ENCODE measurements around the gene FRZB. TPM values are rescaled to one million over a fixed set of nuclear protein-coding genes. Genes with fewer than 3 reads are reported as not detected.

Gene FRZB
- total RNA-seq, 4 donors from 2014 or later = 1.8 to 4.9 (median 2.0) TPM

DNA sequence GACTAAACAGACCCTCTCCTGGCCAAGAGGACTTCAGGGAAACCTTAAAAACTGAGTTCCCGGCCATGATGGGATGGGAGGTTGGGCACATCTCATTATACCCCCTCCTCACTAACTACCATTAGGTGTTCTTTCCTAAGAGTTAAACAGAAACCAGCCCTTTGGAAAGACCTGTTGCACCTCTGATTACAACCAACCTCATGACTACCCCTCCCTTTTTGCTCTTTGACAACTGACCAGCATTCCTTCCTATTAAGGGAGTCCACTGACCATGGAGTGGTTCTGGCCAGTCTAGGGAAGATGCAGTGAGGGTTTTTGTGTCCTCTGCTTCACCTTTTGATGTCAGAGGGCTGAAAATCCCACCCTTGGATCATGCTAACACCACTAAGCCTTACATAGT, 44.5 kb upstream of the FRZB start:
- DNase-seq (ENCODE audit: low spot score) (no peak), ATAC-seq (ENCODE audit: low FRiP score) (no peak)
- TF ChIP-seq, protein P1, sequence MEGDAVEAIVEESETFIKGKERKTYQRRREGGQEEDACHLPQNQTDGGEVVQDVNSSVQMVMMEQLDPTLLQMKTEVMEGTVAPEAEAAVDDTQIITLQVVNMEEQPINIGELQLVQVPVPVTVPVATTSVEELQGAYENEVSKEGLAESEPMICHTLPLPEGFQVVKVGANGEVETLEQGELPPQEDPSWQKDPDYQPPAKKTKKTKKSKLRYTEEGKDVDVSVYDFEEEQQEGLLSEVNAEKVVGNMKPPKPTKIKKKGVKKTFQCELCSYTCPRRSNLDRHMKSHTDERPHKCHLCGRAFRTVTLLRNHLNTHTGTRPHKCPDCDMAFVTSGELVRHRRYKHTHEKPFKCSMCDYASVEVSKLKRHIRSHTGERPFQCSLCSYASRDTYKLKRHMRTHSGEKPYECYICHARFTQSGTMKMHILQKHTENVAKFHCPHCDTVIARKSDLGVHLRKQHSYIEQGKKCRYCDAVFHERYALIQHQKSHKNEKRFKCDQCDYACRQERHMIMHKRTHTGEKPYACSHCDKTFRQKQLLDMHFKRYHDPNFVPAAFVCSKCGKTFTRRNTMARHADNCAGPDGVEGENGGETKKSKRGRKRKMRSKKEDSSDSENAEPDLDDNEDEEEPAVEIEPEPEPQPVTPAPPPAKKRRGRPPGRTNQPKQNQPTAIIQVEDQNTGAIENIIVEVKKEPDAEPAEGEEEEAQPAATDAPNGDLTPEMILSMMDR (IDR thresholded peaks at IDR 0.05) = no peak

DNA sequence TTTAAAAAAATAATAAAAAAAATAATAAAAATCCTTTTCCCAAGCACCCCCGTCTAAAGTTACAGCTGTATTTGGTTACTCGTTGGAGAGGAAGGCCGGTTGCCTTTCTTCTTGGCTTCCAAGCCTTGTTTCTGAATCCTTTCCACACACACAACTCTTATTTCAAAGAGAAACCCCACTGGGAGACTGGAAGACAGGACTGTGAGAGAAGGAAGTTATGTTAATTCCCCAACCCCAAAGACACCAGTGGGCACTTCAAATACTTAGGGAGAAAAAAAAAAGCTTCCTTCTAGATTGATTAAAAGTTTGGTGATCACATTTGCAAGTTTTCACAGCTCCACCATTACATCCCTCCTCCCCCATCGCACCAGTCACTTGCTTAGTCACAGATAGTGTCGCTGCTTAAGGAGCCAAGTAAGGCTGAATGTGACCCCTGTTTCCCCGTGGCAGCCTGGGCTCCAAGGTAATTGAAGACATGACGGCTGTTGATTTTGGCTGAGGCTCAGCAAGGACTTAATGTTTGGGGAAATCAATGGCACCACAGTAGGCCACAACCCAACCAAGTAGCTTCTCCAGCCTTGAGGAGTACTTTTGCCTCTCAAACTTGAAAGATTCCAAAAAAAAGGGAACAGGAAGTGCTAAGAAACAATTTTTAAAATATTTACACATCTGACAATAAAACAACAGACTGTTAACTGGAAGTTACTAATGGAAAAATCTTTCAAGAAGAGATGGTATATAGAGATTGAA, 40.8 kb upstream of the FRZB start:
- ATAC-seq (ENCODE audit: low FRiP score) (no peak), DNase-seq (ENCODE audit: low spot score) (no peak)
- TF ChIP-seq, protein P1 (IDR thresholded peaks at IDR 0.05) = no peak

DNA sequence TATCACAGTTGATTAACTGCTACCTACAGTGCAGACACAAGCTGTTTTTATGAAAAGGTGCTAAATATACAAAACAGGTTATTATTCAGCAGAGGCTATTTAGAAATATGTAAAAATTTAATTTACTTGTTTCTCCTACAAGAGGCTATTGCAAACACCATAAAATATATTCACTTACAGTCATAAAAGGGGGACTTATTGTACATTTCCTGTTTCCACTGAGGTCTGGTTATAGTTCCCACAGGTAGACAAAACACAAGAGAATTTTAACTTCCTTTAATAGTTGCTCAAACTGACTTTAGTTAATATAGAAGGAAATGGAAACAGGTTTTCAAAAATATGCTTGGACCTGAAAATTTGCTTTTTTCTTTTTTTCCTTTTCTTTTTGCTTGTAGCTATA, 40.0 kb upstream of the FRZB start:
- ATAC-seq (ENCODE audit: low FRiP score) = no peak
- no peak for DNase-seq (ENCODE audit: low spot score)
- TF ChIP-seq, protein P1 (IDR thresholded peaks at IDR 0.05) = no peak

DNA sequence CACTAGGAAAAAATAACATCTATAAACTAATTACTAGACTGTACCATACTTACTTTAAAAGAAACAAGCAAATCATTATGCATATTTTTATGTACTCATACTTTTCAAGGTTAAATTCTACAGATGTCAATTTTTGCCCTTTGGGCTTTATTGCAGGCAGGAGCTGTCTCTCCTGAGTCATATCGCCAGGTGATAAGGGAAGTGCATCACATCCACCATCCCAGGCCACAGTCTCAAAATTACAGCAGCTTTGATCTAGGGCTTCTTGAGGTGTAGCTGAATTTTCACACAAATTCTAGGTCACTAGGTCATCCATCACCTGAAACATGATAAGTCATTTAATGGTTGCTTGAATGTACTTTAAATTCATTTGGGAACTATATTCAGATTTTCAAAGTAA, 38.4 kb upstream of the FRZB start:
- ATAC-seq (ENCODE audit: low FRiP score) (no peak), DNase-seq (ENCODE audit: low spot score) (no peak)

DNA sequence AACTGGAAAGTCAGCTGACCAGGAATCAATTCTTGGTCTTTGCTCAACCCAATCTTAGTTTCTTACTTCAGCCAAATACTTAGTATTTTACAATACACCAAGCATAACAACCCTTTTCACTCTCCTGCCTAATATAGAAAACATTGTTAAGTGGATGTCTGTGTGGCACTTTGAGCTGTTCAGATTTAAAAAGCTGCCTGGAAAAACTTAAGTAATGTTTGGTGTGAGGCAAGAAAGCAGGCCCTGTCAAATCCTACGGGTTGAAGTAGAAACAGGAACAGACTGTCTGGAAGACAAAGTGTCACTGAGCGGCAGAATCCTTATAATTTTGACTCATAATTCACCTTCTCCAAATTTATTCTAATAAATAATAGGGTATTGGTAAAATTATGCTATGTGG, 37.1 kb upstream of the FRZB start:
- DNase-seq (ENCODE audit: low spot score) (no peak), ATAC-seq (ENCODE audit: low FRiP score) (no peak)
- TF ChIP-seq, protein P1 (IDR thresholded peaks at IDR 0.05) = no peak

More for the DNA sequence above, 38.4 kb upstream of the FRZB start:
- TF ChIP-seq, protein P1 (IDR thresholded peaks at IDR 0.05) = no peak

DNA sequence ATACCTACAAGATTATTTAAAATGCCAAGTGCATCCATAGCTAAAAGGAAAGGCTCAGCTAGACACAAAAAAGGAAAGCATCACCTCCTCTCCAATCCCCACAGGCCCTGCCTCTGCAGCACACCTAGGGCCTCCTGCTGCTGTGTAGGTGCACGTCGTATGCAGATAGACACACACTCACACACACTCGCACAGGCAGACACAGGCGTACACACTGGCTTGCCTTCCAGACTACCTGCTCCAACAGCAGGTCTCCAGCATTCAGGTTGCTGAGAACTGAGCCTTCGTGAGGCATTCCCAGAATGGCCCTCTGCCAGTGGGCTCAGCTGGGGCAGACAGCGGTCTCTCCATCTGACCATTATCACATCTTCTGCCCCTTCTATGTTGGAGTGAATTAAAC, 35.3 kb upstream of the FRZB start:
- ATAC-seq (ENCODE audit: low FRiP score) = no peak
- DNase-seq (ENCODE audit: low spot score) = no peak
- TF ChIP-seq, protein P1 (IDR thresholded peaks at IDR 0.05) = no peak

DNA sequence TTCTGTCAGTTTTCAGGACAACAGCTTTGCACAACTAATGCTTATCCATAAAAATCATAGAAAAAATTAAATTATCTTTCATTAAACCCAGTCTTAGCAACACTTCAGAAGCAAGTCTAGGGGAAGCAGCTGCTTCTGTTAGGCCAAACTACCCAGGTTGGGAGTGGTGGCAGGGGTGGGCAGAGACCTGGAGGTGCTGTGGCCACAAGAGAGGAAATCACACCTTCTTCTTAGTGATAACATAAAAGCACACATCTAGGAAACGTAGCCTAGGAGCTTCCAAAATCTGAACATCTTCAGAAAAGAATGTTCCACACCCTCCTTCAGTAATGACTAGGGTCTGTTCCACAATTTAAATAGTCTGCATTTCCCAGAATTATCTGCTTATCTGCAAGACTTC, 32.3 kb upstream of the FRZB start:
- ATAC-seq (ENCODE audit: low FRiP score) = no peak
- DNase-seq (ENCODE audit: low spot score) = no peak
- TF ChIP-seq, protein P1 (IDR thresholded peaks at IDR 0.05) = no peak

Data from omental fat pad (tissue), 4 donors.